ENCODE measurements around the gene VAC14. TPM values are rescaled to one million over a fixed set of nuclear protein-coding genes. Genes with fewer than 3 reads are reported as not detected.
"Not testable (repeated sequence)": the region's sequence is repeated elsewhere in the genome, so short reads cannot be mapped to it uniquely, and the experiment has no call there.

VAC14 gene
- total and polyA plus RNA-seq, 4 donors: 22.3 to 47.0 (median 39.5) TPM

DNA sequence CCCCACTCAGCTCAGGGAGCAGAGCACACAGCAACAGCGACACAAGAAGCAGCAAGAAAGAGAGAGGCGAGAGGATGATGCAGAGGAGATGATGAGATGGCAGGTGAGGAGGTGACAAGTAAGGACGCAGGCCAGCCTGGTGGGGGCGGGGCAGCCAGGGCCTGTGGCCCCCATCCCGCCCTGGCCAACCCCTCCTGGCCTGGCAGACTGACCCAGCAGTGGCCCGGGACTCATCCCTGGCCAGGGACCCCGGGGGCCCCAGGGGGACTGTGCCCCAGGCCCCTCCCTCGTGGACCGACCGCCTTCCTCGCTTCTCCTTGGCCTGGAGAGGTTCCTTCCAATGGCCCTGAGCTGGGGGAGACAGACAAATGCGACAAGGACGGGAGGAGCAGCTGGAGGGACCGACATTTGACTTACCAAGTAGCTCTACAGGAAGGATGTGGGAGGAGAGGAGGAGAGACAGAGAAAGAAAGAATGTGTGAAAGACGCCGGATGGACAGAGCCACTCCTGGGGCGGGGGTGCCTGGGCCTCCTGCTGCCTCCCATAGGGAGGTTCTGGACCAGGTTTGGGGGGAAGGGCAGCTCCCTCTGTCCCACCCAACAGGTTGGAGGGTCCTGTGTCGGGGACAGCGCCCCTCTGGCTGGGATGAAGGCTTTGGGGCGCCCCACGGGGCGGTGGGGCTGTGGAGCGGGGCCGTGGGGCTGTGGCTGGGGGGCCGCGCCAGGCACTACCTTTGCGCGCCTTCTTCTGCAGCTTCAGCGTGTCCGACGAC lies 121.9 kb downstream of the VAC14 start:
- WGBS (ENCODE audit: insufficient coverage): 79% methylated on average over 30 of the region's 31 CpGs
- DNase-seq (ENCODE audit: low read depth in 4 of 6, low spot score in 6 of 6): peak in 1 of 6 donors; percentile 3
- peaks cover 100% of the 10 kb centered on the region for H3K36me3 ChIP-seq (ENCODE audit: control insufficient read depth, insufficient read depth, low read length)
- H3K9me3 ChIP-seq (ENCODE audit: control insufficient read depth, insufficient read depth, low read length): no peaks in the 10 kb centered on the region
- peaks cover 66% of the 10 kb centered on the region for H3K4me1 ChIP-seq (ENCODE audit: control insufficient read depth, insufficient read depth, low read length)
- no peak overlapping the region for H3K27ac ChIP-seq (ENCODE audit: low read depth, low read length)
- no peak overlapping the region for H3K4me3 ChIP-seq (ENCODE audit: low read depth, low read length)
- H3K27me3 ChIP-seq (ENCODE audit: control insufficient read depth, insufficient read depth, low read length): no peaks in the 10 kb centered on the region

DNA sequence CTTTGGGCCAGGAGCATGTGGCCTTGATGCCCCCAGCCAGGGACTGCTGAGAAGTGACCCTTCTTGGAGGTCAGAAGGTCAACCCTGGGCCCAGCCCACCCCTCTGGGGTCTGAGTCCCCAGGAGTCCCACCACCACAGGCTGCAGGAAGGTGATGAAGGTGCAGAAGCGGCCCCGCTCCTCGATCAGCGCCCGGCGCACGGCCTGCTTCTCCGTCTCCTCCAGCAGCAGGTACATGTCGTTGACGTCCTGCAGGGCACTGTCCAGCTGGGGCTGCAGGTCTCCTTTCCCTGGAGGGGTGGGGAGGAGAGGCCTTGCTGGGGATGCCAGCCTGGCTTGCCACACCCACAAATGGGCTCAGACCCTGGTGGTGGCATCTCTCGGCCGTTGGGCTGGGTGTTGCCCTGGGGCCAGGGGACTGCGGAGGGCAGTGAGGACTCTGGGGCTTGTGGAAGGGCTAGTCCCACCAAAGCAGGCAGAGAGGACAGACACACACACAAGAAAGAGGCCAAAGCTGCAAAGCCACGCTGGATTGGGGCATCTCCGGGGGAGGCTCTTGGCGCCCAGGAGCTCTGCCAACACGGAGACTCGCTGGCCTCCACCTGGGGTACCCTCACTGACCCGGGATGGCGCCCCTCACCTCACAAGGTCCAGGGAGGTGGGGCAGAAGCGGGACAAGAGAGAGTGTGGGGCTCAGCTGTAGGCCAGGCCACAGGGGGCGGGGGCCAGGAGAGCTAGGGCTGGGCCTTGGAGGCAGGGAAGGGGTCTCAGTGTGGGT lies 122.6 kb downstream of the VAC14 start:
- Histone ChIP-seq H3K9me3 (ENCODE audit: control insufficient read depth, insufficient read depth, low read length) (no peaks in the 10 kb centered on the region), H3K27me3 (ENCODE audit: control insufficient read depth, insufficient read depth, low read length) (no peaks in the 10 kb centered on the region), H3K4me1 (ENCODE audit: control insufficient read depth, insufficient read depth, low read length) (peaks cover 58% of the 10 kb centered on the region), H3K4me3 (ENCODE audit: low read depth, low read length) (no peak overlapping the region), H3K36me3 (ENCODE audit: control insufficient read depth, insufficient read depth, low read length) (peaks cover 97% of the 10 kb centered on the region), H3K27ac (ENCODE audit: low read depth, low read length) (no peak overlapping the region)
- WGBS (ENCODE audit: insufficient coverage): 90% methylated on average over 17 of the region's 22 CpGs
- peak in 1 of 6 donors; percentile 4 for DNase-seq (ENCODE audit: low read depth in 4 of 6, low spot score in 6 of 6)

DNA sequence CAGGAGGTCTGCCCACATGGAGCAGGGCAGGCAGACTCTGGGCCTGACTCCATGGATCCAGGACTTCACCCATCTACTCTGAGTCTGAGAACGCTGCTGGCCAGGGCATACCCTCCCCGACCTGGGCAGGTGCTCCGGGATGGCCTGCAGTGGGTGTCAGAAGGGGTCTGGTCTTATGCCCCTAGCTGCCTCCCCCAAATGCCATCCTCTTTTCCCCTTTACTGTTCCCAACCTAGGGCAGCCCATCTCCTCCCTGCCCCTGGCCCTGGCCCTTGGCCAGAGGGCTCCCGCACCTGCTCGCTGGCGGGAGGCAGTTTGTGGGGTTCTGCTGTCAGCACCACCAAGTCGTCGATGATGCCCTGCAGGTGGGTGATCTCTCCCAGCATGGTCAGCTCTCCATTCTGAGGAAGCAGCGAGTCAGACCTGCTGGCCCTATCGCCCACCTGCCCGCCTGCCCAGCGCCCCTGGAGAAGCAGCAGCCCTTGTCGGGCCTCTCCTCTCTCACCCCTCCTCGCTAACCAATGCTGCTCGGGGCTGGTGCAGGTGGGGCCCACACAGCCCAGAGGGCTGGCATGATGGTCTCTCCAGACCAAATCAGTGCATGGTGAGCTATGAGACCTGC lies 123.3 kb downstream of the VAC14 start:
- Histone ChIP-seq H3K27me3 (ENCODE audit: control insufficient read depth, insufficient read depth, low read length) (no peaks in the 10 kb centered on the region), H3K4me3 (ENCODE audit: low read depth, low read length) (no peak overlapping the region), H3K36me3 (ENCODE audit: control insufficient read depth, insufficient read depth, low read length) (peaks cover 97% of the 10 kb centered on the region), H3K9me3 (ENCODE audit: control insufficient read depth, insufficient read depth, low read length) (no peaks in the 10 kb centered on the region), H3K4me1 (ENCODE audit: control insufficient read depth, insufficient read depth, low read length) (peaks cover 51% of the 10 kb centered on the region), H3K27ac (ENCODE audit: low read depth, low read length) (no peak overlapping the region)
- peak in 1 of 6 donors; percentile 2 for DNase-seq (ENCODE audit: low read depth in 4 of 6, low spot score in 6 of 6)
- 84% methylated on average over 14 of the region's 15 CpGs for WGBS (ENCODE audit: insufficient coverage)

DNA sequence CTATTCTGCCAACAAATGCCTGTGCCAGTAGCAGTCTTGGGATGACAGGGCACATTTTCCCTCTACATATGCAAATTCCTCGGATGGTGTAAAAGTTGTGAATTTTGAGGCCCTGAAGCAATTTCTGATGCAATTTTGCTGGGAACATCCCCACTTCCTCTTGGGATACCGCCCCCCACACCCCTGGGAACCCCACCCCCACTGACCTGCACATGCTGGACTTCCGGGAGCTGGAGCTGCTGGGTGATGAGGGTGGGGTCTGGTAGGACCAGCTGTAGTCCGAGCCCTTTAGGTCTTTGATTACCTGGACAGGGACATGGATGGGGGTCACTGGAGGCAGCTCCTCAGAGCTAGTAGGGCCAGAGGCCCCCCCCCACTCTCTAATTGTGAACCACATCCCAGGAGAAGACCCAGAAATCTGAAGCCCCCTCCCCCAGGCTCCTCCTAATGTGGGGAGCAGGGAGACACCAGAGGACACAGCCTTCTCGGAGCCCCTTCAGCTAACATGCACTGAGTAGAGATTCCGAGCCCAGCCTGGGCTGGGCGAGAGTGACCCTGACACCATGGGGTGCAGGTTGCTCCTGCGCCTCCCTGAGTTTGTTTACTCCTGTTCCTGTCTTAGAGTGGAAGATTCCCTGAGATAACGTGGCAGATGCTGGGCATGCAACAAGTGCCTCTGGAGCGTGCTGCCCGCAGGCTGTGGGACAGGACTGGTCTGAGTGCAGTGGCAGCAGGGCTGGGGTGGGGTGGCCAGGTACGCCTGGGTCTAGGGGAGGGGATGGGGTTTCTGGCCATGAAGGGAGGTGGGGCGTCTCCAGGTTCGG lies 124.1 kb downstream of the VAC14 start:
- peaks cover 44% of the 10 kb centered on the region for H3K4me1 ChIP-seq (ENCODE audit: control insufficient read depth, insufficient read depth, low read length)
- H3K9me3 ChIP-seq (ENCODE audit: control insufficient read depth, insufficient read depth, low read length): no peaks in the 10 kb centered on the region
- no peaks in the 10 kb centered on the region for H3K27me3 ChIP-seq (ENCODE audit: control insufficient read depth, insufficient read depth, low read length)
- WGBS (ENCODE audit: insufficient coverage): 83% methylated on average over 11 of the region's 14 CpGs
- no peak for DNase-seq (ENCODE audit: low read depth in 4 of 6, low spot score in 6 of 6)
- H3K27ac ChIP-seq (ENCODE audit: low read depth, low read length): no peak overlapping the region
- peaks cover 95% of the 10 kb centered on the region for H3K36me3 ChIP-seq (ENCODE audit: control insufficient read depth, insufficient read depth, low read length)
- no peak overlapping the region for H3K4me3 ChIP-seq (ENCODE audit: low read depth, low read length)

DNA sequence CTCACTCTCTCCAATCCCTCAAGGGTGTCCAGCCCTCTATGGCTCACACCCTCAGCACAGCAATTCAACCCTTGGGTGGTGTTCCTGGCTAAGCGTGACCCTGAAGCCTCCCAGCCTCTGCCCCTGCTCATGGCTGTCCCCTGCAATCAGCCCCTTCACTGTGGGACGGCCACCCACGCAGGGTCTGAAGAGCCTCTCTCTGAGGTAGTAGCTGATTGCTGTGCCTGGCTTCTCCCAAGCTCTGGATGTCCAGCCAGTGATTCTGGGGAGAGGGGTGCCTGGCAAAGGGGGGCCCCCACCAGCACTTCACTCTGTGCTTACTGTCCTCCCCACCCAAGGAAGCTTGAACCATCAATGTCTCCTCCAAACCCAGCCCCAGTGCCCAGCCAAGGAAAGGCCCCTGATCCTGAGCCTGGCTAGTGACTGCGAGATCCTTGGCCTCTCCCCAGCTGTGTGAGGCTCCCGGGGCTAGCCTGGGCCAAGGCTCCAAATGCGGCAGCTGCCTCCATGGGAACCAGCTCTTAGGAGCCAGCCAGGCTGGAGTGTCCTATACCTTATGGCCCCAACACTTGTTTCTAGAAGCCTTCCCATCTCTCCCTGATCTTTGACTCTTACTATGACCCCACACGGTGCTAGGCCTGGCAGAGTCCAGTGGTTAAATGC lies 125.0 kb downstream of the VAC14 start:
- DNase-seq (ENCODE audit: low read depth in 4 of 6, low spot score in 6 of 6): no peak
- Histone ChIP-seq H3K9me3 (ENCODE audit: control insufficient read depth, insufficient read depth, low read length) (no peaks in the 10 kb centered on the region), H3K4me1 (ENCODE audit: control insufficient read depth, insufficient read depth, low read length) (peaks cover 35% of the 10 kb centered on the region), H3K27me3 (ENCODE audit: control insufficient read depth, insufficient read depth, low read length) (no peaks in the 10 kb centered on the region), H3K36me3 (ENCODE audit: control insufficient read depth, insufficient read depth, low read length) (peaks cover 92% of the 10 kb centered on the region), H3K27ac (ENCODE audit: low read depth, low read length) (no peak overlapping the region), H3K4me3 (ENCODE audit: low read depth, low read length) (no peak overlapping the region)
- WGBS (ENCODE audit: insufficient coverage): 74% methylated on average over 7 of the region's 7 CpGs

DNA sequence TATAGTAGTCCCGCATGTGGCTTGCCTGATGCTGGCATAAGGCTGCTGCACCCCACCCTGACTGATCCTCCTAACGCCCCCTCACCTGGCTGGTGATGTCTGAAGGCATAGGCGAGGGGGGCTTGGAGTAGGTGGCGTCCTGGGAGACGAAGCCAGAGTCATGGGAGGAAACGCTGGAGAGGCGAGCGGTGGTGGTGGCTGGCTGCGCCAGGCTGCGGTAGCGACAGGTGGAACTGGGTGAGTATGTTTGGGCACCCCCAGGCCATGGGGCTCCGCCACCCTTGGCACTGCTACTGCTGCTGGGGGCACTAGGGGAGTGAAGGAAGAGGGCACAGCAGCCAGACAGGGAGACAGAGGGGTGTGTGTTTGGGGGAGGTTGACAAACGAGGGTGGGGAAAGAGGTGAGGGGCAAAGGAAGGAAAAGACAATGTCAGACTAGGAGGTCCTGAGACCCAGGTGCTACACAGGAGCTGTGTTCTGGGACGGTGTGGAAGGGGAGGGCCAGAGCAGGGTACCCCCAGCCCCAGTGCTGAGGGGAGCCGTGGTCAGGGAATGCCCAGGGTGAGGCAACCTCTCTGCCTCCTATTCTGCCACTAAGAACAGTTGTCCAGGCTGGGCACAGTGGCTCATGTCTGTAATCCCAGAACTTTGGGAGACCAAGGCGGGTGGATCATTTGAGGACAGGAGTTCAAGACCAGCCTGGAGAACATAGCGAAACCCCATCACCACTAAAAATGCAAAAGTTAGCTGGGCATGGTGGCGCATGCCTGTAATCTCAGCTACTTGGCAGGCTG lies 126.5 kb downstream of the VAC14 start:
- Histone ChIP-seq H3K36me3 (ENCODE audit: control insufficient read depth, insufficient read depth, low read length) (peaks cover 91% of the 10 kb centered on the region), H3K27me3 (ENCODE audit: control insufficient read depth, insufficient read depth, low read length) (no peaks in the 10 kb centered on the region), H3K9me3 (ENCODE audit: control insufficient read depth, insufficient read depth, low read length) (no peaks in the 10 kb centered on the region), H3K4me1 (ENCODE audit: control insufficient read depth, insufficient read depth, low read length) (peaks cover 23% of the 10 kb centered on the region), H3K27ac (ENCODE audit: low read depth, low read length) (no peak overlapping the region), H3K4me3 (ENCODE audit: low read depth, low read length) (no peak overlapping the region)
- DNase-seq (ENCODE audit: low read depth in 4 of 6, low spot score in 6 of 6): no peak
- WGBS (ENCODE audit: insufficient coverage): 93% methylated on average over 17 of the region's 18 CpGs

DNA sequence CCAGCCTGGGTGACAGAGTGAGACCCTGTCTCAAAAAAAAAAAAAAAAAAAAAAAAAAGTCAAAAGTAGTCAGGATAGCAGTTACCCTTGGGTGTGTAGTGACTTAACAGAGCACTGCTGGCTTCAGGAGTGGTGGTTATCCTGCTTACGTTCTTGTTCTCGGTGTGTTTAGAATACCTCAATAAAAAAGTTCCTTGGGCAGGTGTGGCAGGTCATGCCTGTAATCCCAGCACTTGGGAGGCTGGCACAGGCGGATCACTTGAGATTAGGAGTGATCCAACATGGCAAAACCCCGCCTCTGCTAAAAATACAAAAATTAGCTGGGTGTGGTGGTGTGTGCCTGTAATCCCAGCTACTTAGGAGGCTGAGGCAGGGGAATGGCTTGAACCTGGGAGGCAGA lies 130.0 kb downstream of the VAC14 start:
- not testable (repeated sequence) for H3K4me1 ChIP-seq (ENCODE audit: control insufficient read depth, insufficient read depth, low read length); H3K9me3 ChIP-seq (ENCODE audit: control insufficient read depth, insufficient read depth, low read length); DNase-seq (ENCODE audit: low read depth in 4 of 6, low spot score in 6 of 6); H3K27ac ChIP-seq (ENCODE audit: low read depth, low read length); H3K27me3 ChIP-seq (ENCODE audit: control insufficient read depth, insufficient read depth, low read length); H3K4me3 ChIP-seq (ENCODE audit: low read depth, low read length)
- H3K36me3 ChIP-seq (ENCODE audit: control insufficient read depth, insufficient read depth, low read length): peaks cover 87% of the 10 kb centered on the region
- 100% methylated on average over 4 of the region's 4 CpGs for WGBS (ENCODE audit: insufficient coverage)

DNA sequence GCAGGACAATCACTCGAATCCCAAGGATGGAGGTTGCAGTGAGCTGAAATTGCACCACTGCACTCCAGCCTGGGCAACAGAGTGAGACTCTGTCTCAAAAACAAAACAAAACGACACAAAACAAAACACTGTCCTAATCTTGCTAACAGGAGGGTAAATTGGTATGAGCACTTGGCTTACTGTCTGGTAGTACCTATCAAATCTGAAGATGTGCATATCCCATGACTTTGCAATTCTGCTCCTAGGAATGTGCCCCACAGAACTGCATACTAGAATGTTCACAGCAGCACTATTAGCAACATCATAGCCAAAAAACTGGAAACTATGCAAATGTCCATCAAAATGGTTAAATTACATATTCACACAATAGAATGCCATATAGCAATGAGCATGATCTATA lies 130.8 kb downstream of the VAC14 start:
- Histone ChIP-seq H3K27me3 (ENCODE audit: control insufficient read depth, insufficient read depth, low read length) (no peaks in the 10 kb centered on the region), H3K27ac (ENCODE audit: low read depth, low read length) (no peak overlapping the region), H3K4me3 (ENCODE audit: low read depth, low read length) (no peak overlapping the region), H3K4me1 (ENCODE audit: control insufficient read depth, insufficient read depth, low read length) (no peaks in the 10 kb centered on the region), H3K9me3 (ENCODE audit: control insufficient read depth, insufficient read depth, low read length) (peaks cover 1% of the 10 kb centered on the region), H3K36me3 (ENCODE audit: control insufficient read depth, insufficient read depth, low read length) (peaks cover 87% of the 10 kb centered on the region)
- DNase-seq (ENCODE audit: low read depth in 4 of 6, low spot score in 6 of 6): no peak
- WGBS (ENCODE audit: insufficient coverage): 100% methylated on average over 1 of the region's 2 CpGs

Measured in spinal cord (tissue), 10 donors.